Measurements from ENCODE around the gene WNT5B. TPM values are rescaled to one million over a fixed set of nuclear protein-coding genes. Genes with fewer than 3 reads are reported as not detected.

Gene WNT5B
- total and polyA plus RNA-seq, 2 donors (not counting 1 experiment from before 2014, with no cell fraction given): 0.33 to 0.57 TPM

GRCh38 chr12:1619159-1619558 lies 9.9 kb upstream of the WNT5B start:
- Histone ChIP-seq H3K36me3 (replicated peaks in 1 of 2; ENCODE audit: control extremely low read depth in 1 of 2, control insufficient read depth in 1 of 2, extremely low read depth in 1 of 2, insufficient read depth in 2 of 2, low read length in 1 of 2) (no peaks in the 10 kb centered on the region), H3K4me1 (ENCODE audit: control insufficient read depth in 2 of 2, insufficient read depth in 2 of 2, low read length in 2 of 2) (peaks cover 17 to 25% of the 10 kb centered on the region in 2 donors), H3K4me2 (replicated peaks; ENCODE audit: low read depth, low read length, poor library complexity, severe bottlenecking) (no peak overlapping the region), H2AFZ (ENCODE audit: insufficient read depth, low read depth, low read length, poor library complexity, severe bottlenecking) (no peak overlapping the region), H3K27me3 (replicated peaks in 1 of 4; ENCODE audit: control extremely low read depth in 1 of 4, control insufficient read depth in 3 of 4, insufficient read depth in 4 of 4, low read length in 3 of 4) (peaks cover 0 to 2% (median 0%) of the 10 kb centered on the region in 4 experiments), H4K20me1 (ENCODE audit: control insufficient read depth, insufficient read depth, low read length, poor library complexity, severe bottlenecking) (no peaks in the 10 kb centered on the region), H3K9me3 (ENCODE audit: control extremely low read depth in 1 of 3, control insufficient read depth in 2 of 3, insufficient read depth in 1 of 3, low read length in 2 of 3) (peaks cover 0 to 2% (median 0%) of the 10 kb centered on the region in 3 donors), H3K79me2 (ENCODE audit: control insufficient read depth, insufficient read depth, low read length) (no peaks in the 10 kb centered on the region), H3K9ac (ENCODE audit: low read length) (no peak overlapping the region), H3K27ac (ENCODE audit: low read length in 2 of 2) (no peak overlapping the region), H3K4me3 (ENCODE audit: control extremely low read depth in 1 of 5, extremely low read depth in 1 of 5, insufficient read depth in 1 of 5, low read depth in 2 of 5, low read length in 4 of 5) (no peak overlapping the region)
- intact Hi-C loops (cut with micrococcal nuclease): no loop called here
- 59% methylated on average over 1 of the region's 4 CpGs for WGBS (ENCODE audit: insufficient coverage)
- Mint-ChIP-seq H3K27me3 (no peaks in the 10 kb centered on the region), H3K4me3 (no peak overlapping the region), H3K4me1 (peaks cover 33% of the 10 kb centered on the region), H3K27ac (no peak overlapping the region), H3K9me3 (ENCODE audit: insufficient read depth) (no peaks in the 10 kb centered on the region)
- ChIA-PET POLR2A (no interaction called here), CTCF (interaction anchor here (0.6 kb wide), 1 partner anchor 16 kb away, joined by 3 read pairs; no protein-coding TSS in a partner anchor)
- TF ChIP-seq EZH2 (IDR thresholded peaks at IDR 0.05; ENCODE audit: borderline replicate concordance, insufficient read depth, low read depth, low read length, poor library complexity, severe bottlenecking) (no peak), CTCF (IDR thresholded peaks at IDR 0.05) (no peak)
- no peak for DNase-seq
- ATAC-seq (ENCODE audit: low read depth): no peak

- TF ChIP-seq EZH2 (IDR thresholded peaks at IDR 0.05; ENCODE audit: borderline replicate concordance, insufficient read depth, low read depth, low read length, poor library complexity, severe bottlenecking) (no peak), CTCF (IDR thresholded peaks at IDR 0.05) (no peak)
- Histone ChIP-seq H3K9ac (ENCODE audit: low read length) (no peak overlapping the region), H3K4me3 (ENCODE audit: control extremely low read depth in 1 of 5, extremely low read depth in 1 of 5, insufficient read depth in 1 of 5, low read depth in 2 of 5, low read length in 4 of 5) (no peak overlapping the region), H4K20me1 (ENCODE audit: control insufficient read depth, insufficient read depth, low read length, poor library complexity, severe bottlenecking) (no peaks in the 10 kb centered on the region), H3K27me3 (replicated peaks in 1 of 4; ENCODE audit: control extremely low read depth in 1 of 4, control insufficient read depth in 3 of 4, insufficient read depth in 4 of 4, low read length in 3 of 4) (peaks cover 0 to 2% (median 0%) of the 10 kb centered on the region in 4 experiments), H2AFZ (ENCODE audit: insufficient read depth, low read depth, low read length, poor library complexity, severe bottlenecking) (no peak overlapping the region), H3K79me2 (ENCODE audit: control insufficient read depth, insufficient read depth, low read length) (no peaks in the 10 kb centered on the region), H3K9me3 (ENCODE audit: control extremely low read depth in 1 of 3, control insufficient read depth in 2 of 3, insufficient read depth in 1 of 3, low read length in 2 of 3) (peaks cover 0 to 2% (median 0%) of the 10 kb centered on the region in 3 donors), H3K36me3 (replicated peaks in 1 of 2; ENCODE audit: control extremely low read depth in 1 of 2, control insufficient read depth in 1 of 2, extremely low read depth in 1 of 2, insufficient read depth in 2 of 2, low read length in 1 of 2) (no peaks in the 10 kb centered on the region), H3K27ac (ENCODE audit: low read length in 2 of 2) (no peak overlapping the region), H3K4me1 (ENCODE audit: control insufficient read depth in 2 of 2, insufficient read depth in 2 of 2, low read length in 2 of 2) (peaks cover 17 to 25% of the 10 kb centered on the region in 2 donors), H3K4me2 (replicated peaks; ENCODE audit: low read depth, low read length, poor library complexity, severe bottlenecking) (no peak overlapping the region)
- DNase-seq (no peak), ATAC-seq (ENCODE audit: low read depth) (no peak)
- intact Hi-C loops (cut with micrococcal nuclease): no loop called here
- H3K27ac Mint-ChIP-seq: no peak overlapping the region
- no peak overlapping the region for H3K4me3 Mint-ChIP-seq
- ChIA-PET CTCF (no interaction called here), POLR2A (no interaction called here)
- peaks cover 3% of the 10 kb centered on the region for H3K27me3 Mint-ChIP-seq
- H3K9me3 Mint-ChIP-seq (ENCODE audit: insufficient read depth): no peaks in the 10 kb centered on the region
- 34% methylated on average over 5 of the region's 8 CpGs for WGBS (ENCODE audit: insufficient coverage)
- peaks cover 33% of the 10 kb centered on the region for H3K4me1 Mint-ChIP-seq
These were observed 9.4 kb upstream of the WNT5B start for GRCh38 chr12:1619587-1619986.
